ENCODE results near the gene CTCFL. TPM values are rescaled to one million over a fixed set of nuclear protein-coding genes. Genes with fewer than 3 reads are reported as not detected.

Gene CTCFL
- total RNA-seq, 1 experiment from 2014 or later: 0.90 TPM

- ChIA-PET POLR2A (ENCODE audit: low non-redundant PET) (no interaction called here), CTCF (no interaction called here)
- intact Hi-C loops (cut with micrococcal nuclease; ENCODE audit: unreplicated experiment): no loop called here
- Histone ChIP-seq H3K36me3 (ENCODE audit: insufficient read depth, low read length, poor library complexity, severe bottlenecking) (no peaks in the 10 kb centered on the region), H3K27me3 (replicated peaks; ENCODE audit: insufficient read depth, low read depth, low read length, poor library complexity) (no peaks in the 10 kb centered on the region), H3K4me3 (ENCODE audit: low read depth, low read length, poor library complexity, severe bottlenecking) (no peak overlapping the region), H3K4me1 (ENCODE audit: insufficient read depth, low read length, poor library complexity, severe bottlenecking) (no peaks in the 10 kb centered on the region), H3K9me3 (ENCODE audit: low read depth, low read length, poor library complexity, severe bottlenecking) (no peaks in the 10 kb centered on the region), H3K27ac (ENCODE audit: low read depth, low read length, poor library complexity, severe bottlenecking) (no peak overlapping the region)
- TF ChIP-seq CTCF (conservative IDR thresholded peaks at IDR 0.05; ENCODE audit: low read depth, low read length): no peak
- no peak for TF ChIP-seq EZH2 (IDR thresholded peaks at IDR 0.05; ENCODE audit: borderline replicate concordance, low read depth, low read length, poor library complexity, severe bottlenecking)
- BruUV-seq (replicated peaks): no TSS peak
- no peak for DNase-seq (ENCODE audit: low spot score)
These were observed 44.0 kb upstream of the CTCFL start for GRCh38 chr20:57568960-57569359.

- intact Hi-C loops (cut with micrococcal nuclease; ENCODE audit: unreplicated experiment): no loop called here
- CTCF ChIA-PET: no interaction called here
- no peak overlapping the region for H3K27ac ChIP-seq (ENCODE audit: low read depth, low read length, poor library complexity, severe bottlenecking)
- POLR2A ChIA-PET (ENCODE audit: low non-redundant PET): no interaction called here
- BruUV-seq (replicated peaks): no TSS peak
- H3K36me3 ChIP-seq (ENCODE audit: insufficient read depth, low read length, poor library complexity, severe bottlenecking): no peaks in the 10 kb centered on the region
- H3K4me3 ChIP-seq (ENCODE audit: low read depth, low read length, poor library complexity, severe bottlenecking): no peak overlapping the region
- no peak for DNase-seq (ENCODE audit: low spot score)
- TF ChIP-seq CTCF (conservative IDR thresholded peaks at IDR 0.05; ENCODE audit: low read depth, low read length) (no peak), EZH2 (IDR thresholded peaks at IDR 0.05; ENCODE audit: borderline replicate concordance, low read depth, low read length, poor library complexity, severe bottlenecking) (no peak)
- H3K9me3 ChIP-seq (ENCODE audit: low read depth, low read length, poor library complexity, severe bottlenecking): no peaks in the 10 kb centered on the region
- no peaks in the 10 kb centered on the region for H3K4me1 ChIP-seq (ENCODE audit: insufficient read depth, low read length, poor library complexity, severe bottlenecking)
- no peaks in the 10 kb centered on the region for H3K27me3 ChIP-seq (replicated peaks; ENCODE audit: insufficient read depth, low read depth, low read length, poor library complexity)
These were observed 43.4 kb upstream of the CTCFL start for GRCh38 chr20:57568088-57568896.

GRCh38 chr20:57567471-57568079, 42.6 kb upstream of the CTCFL start:
- Histone ChIP-seq H3K27me3 (replicated peaks; ENCODE audit: insufficient read depth, low read depth, low read length, poor library complexity) (no peaks in the 10 kb centered on the region), H3K27ac (ENCODE audit: low read depth, low read length, poor library complexity, severe bottlenecking) (no peak overlapping the region), H3K9me3 (ENCODE audit: low read depth, low read length, poor library complexity, severe bottlenecking) (no peaks in the 10 kb centered on the region), H3K4me1 (ENCODE audit: insufficient read depth, low read length, poor library complexity, severe bottlenecking) (no peaks in the 10 kb centered on the region), H3K36me3 (ENCODE audit: insufficient read depth, low read length, poor library complexity, severe bottlenecking) (no peaks in the 10 kb centered on the region), H3K4me3 (ENCODE audit: low read depth, low read length, poor library complexity, severe bottlenecking) (no peak overlapping the region)
- no peak for TF ChIP-seq CTCF (conservative IDR thresholded peaks at IDR 0.05; ENCODE audit: low read depth, low read length)
- BruUV-seq (replicated peaks): no TSS peak
- ChIA-PET POLR2A (ENCODE audit: low non-redundant PET) (no interaction called here), CTCF (no interaction called here)
- intact Hi-C loops (cut with micrococcal nuclease; ENCODE audit: unreplicated experiment): no loop called here
- DNase-seq (ENCODE audit: low spot score): no peak

All from A673 (cell line).